ENCODE data around the gene LPAR1.

DNA sequence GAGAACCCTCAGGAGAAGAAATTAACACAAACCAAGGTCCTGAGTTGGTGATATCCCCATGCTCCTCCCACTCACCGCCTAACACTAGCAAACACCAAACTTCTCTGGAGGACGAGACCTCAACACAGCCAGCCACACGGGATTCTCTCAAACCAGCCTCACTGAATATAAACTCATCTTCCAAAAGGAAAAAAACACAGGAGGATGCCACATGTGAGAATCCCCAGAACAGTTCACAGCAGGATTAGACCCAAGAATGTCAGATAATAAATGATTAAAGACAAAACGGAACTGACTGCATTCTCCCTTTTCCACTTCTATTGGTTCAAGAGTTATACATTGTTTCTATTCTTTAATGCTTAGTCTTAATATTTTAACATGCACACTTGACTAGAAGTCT is 89.2 kb downstream of the LPAR1 start:
- TF ChIP-seq EZH2 (IDR thresholded peaks at IDR 0.05; ENCODE audit: borderline replicate concordance, control insufficient read depth, low read depth, low read length) (no peak), JUNB (IDR thresholded peaks at IDR 0.05) (no peak), FOS (IDR thresholded peaks at IDR 0.05; ENCODE audit: borderline replicate concordance, extremely low read depth, insufficient read length) (no peak), GABPA (IDR thresholded peaks at IDR 0.05; ENCODE audit: low read depth) (no peak), RCOR1 (conservative IDR thresholded peaks at IDR 0.05; ENCODE audit: low read depth, low read length) (no peak), NFXL1 (IDR thresholded peaks at IDR 0.05; ENCODE audit: borderline replicate concordance) (no peak), CREB1 (IDR thresholded peaks at IDR 0.05; ENCODE audit: low read depth) (no peak), SIN3A (IDR thresholded peaks at IDR 0.05; ENCODE audit: low read depth, low read length) (no peak)
- TF ChIP-seq, protein P1, sequence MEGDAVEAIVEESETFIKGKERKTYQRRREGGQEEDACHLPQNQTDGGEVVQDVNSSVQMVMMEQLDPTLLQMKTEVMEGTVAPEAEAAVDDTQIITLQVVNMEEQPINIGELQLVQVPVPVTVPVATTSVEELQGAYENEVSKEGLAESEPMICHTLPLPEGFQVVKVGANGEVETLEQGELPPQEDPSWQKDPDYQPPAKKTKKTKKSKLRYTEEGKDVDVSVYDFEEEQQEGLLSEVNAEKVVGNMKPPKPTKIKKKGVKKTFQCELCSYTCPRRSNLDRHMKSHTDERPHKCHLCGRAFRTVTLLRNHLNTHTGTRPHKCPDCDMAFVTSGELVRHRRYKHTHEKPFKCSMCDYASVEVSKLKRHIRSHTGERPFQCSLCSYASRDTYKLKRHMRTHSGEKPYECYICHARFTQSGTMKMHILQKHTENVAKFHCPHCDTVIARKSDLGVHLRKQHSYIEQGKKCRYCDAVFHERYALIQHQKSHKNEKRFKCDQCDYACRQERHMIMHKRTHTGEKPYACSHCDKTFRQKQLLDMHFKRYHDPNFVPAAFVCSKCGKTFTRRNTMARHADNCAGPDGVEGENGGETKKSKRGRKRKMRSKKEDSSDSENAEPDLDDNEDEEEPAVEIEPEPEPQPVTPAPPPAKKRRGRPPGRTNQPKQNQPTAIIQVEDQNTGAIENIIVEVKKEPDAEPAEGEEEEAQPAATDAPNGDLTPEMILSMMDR (IDR thresholded peaks at IDR 0.05 in 2 of 3, conservative IDR thresholded peaks at IDR 0.05 in 1 of 3; ENCODE audit: control insufficient read depth in 2 of 3, extremely low read depth in 1 of 3, insufficient read depth in 1 of 3, low read depth in 3 of 3, low read length in 3 of 3), result no peak
- TF ChIP-seq, protein P2, sequence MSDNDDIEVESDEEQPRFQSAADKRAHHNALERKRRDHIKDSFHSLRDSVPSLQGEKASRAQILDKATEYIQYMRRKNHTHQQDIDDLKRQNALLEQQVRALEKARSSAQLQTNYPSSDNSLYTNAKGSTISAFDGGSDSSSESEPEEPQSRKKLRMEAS (IDR thresholded peaks at IDR 0.05; ENCODE audit: low read depth, low read length), result no peak

Data from GM12878 (cell line).